ENCODE measurements around the gene ERCC1. TPM values are rescaled to one million over a fixed set of nuclear protein-coding genes. Genes with fewer than 3 reads are reported as not detected.
A peak's percentile ranks its signal among the peaks of the same experiment; 100 is the strongest.

Gene ERCC1
- total and polyA plus RNA-seq, 4 donors: 19.2 to 28.7 (median 22.0) TPM

DNA sequence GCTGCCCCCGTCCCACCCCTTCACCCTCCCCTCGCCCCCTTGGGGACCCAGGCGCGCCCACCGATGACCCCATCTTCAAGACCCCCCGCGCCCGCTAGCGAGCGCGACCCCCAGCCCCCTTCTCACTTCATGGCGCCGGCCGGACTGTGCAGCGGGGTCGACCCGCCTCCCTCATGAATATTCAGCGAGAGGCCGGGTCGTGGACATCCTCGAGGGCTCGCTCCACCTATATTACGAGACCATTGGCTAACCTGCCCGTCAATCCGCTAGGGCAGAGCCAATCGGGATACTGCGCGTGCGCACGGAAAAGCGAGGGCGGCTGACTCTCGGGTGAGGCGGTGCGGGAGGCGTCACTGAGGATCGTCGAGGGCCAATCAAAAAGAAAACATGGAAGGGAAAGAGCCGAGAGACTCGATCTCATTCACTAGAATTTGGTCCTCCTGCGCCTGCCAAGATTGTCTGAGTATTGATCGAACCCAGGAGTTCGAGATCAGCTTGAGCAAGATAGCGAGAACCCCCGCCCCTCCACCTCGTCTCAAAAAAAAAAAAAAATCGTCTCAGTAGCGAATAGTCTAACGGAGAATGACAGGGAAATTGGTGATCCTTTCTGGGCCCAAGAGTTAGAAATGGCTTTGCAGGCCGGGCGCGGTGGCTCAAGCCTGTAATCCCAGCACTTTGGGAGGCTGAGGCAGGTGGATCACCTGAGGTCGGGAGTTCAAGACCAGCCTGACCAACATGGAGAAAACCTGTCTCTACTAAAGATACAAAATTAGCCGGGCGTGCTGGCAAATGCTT, 53.1 kb downstream of the ERCC1 start, which contains the start of gene ERCC2:
TSS of gene ERCC2 (minus strand) at position 164 of the 795 bp plus-strand sequence. CDS start at position 131, 33 bp downstream.
- Histone ChIP-seq H3K9me3 (ENCODE audit: control insufficient read depth in 4 of 4, low read length in 3 of 4) (no peaks in the 10 kb centered on the region), H3K36me3 (ENCODE audit: control insufficient read depth in 4 of 4, insufficient read depth in 3 of 4, low read depth in 1 of 4, low read length in 3 of 4) (no peaks in the 10 kb centered on the region), H3K4me1 (ENCODE audit: control insufficient read depth in 4 of 4, insufficient read depth in 4 of 4, low read length in 3 of 4) (peaks cover 0 to 8% (median 5%) of the 10 kb centered on the region in 4 donors), H3K27me3 (ENCODE audit: control insufficient read depth in 4 of 4, insufficient read depth in 4 of 4, low read length in 3 of 4) (no peaks in the 10 kb centered on the region), H3K27ac (ENCODE audit: low read depth in 1 of 2, low read length in 2 of 2) (peak within 1 kb of the TSS; percentile 40 to 48), H3K4me3 (ENCODE audit: low read depth in 1 of 3, low read length in 3 of 3) (peak within 1 kb of the TSS; percentile 83 to 93 (median 87)), H3K9ac (ENCODE audit: low read depth in 1 of 2, low read length in 2 of 2) (peak within 1 kb of the TSS in 1 of 2 donors; percentile 29)
- DNase-seq (ENCODE audit: low spot score): peak; percentile 100
- WGBS: 5% methylated on average over 55 of the region's 55 CpGs
- TF ChIP-seq RXRA (IDR thresholded peaks at IDR 0.05) (peak; percentile 18 to 48), HNF4G (IDR thresholded peaks at IDR 0.05) (no peak), HNF4A (conservative IDR thresholded peaks at IDR 0.05) (peak in 1 of 2 donors; percentile 53), JUND (IDR thresholded peaks at IDR 0.05) (peak in 1 of 2 donors; percentile 13), YY1 (IDR thresholded peaks at IDR 0.05) (peak; percentile 95), SP1 (IDR thresholded peaks at IDR 0.05) (peak; percentile 98), GABPA (IDR thresholded peaks at IDR 0.05 in 1 of 2, conservative IDR thresholded peaks at IDR 0.05 in 1 of 2) (peak in 1 of 2 donors; percentile 40)
- TF ChIP-seq, protein P1, sequence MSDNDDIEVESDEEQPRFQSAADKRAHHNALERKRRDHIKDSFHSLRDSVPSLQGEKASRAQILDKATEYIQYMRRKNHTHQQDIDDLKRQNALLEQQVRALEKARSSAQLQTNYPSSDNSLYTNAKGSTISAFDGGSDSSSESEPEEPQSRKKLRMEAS (IDR thresholded peaks at IDR 0.05): no peak

- Histone ChIP-seq H3K4me3 (ENCODE audit: low read depth in 1 of 3, low read length in 3 of 3) (no peak overlapping the region), H3K9ac (ENCODE audit: low read depth in 1 of 2, low read length in 2 of 2) (no peak overlapping the region), H3K4me1 (ENCODE audit: control insufficient read depth in 4 of 4, insufficient read depth in 4 of 4, low read length in 3 of 4) (peaks cover 0 to 8% (median 5%) of the 10 kb centered on the region in 4 donors), H3K27me3 (ENCODE audit: control insufficient read depth in 4 of 4, insufficient read depth in 4 of 4, low read length in 3 of 4) (no peaks in the 10 kb centered on the region), H3K36me3 (ENCODE audit: control insufficient read depth in 4 of 4, insufficient read depth in 3 of 4, low read depth in 1 of 4, low read length in 3 of 4) (peaks cover 0 to under 1% (median 0%) of the 10 kb centered on the region in 4 donors), H3K27ac (ENCODE audit: low read depth in 1 of 2, low read length in 2 of 2) (no peak overlapping the region), H3K9me3 (ENCODE audit: control insufficient read depth in 4 of 4, low read length in 3 of 4) (no peaks in the 10 kb centered on the region)
- WGBS: 93% methylated on average over 11 of the region's 11 CpGs
- peak; percentile 30 for DNase-seq (ENCODE audit: low spot score)
- TF ChIP-seq REST (IDR thresholded peaks at IDR 0.05) (no peak), HNF4A (conservative IDR thresholded peaks at IDR 0.05) (no peak), TAF1 (conservative IDR thresholded peaks at IDR 0.05) (no peak), SP1 (IDR thresholded peaks at IDR 0.05) (no peak), ATF3 (IDR thresholded peaks at IDR 0.05) (no peak), FOXA2 (IDR thresholded peaks at IDR 0.05) (no peak), RAD21 (IDR thresholded peaks at IDR 0.05) (no peak), GABPA (IDR thresholded peaks at IDR 0.05 in 1 of 2, conservative IDR thresholded peaks at IDR 0.05 in 1 of 2) (no peak), RXRA (IDR thresholded peaks at IDR 0.05) (no peak), FOXA1 (IDR thresholded peaks at IDR 0.05) (no peak), HNF4G (IDR thresholded peaks at IDR 0.05) (no peak), ZBTB33 (IDR thresholded peaks at IDR 0.05) (no peak), EGR1 (IDR thresholded peaks at IDR 0.05; ENCODE audit: low read depth in 2 of 2) (no peak), NR2F2 (IDR thresholded peaks at IDR 0.05) (no peak), JUND (IDR thresholded peaks at IDR 0.05) (no peak)
- TF ChIP-seq, protein P2, sequence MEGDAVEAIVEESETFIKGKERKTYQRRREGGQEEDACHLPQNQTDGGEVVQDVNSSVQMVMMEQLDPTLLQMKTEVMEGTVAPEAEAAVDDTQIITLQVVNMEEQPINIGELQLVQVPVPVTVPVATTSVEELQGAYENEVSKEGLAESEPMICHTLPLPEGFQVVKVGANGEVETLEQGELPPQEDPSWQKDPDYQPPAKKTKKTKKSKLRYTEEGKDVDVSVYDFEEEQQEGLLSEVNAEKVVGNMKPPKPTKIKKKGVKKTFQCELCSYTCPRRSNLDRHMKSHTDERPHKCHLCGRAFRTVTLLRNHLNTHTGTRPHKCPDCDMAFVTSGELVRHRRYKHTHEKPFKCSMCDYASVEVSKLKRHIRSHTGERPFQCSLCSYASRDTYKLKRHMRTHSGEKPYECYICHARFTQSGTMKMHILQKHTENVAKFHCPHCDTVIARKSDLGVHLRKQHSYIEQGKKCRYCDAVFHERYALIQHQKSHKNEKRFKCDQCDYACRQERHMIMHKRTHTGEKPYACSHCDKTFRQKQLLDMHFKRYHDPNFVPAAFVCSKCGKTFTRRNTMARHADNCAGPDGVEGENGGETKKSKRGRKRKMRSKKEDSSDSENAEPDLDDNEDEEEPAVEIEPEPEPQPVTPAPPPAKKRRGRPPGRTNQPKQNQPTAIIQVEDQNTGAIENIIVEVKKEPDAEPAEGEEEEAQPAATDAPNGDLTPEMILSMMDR (IDR thresholded peaks at IDR 0.05; ENCODE audit: low read depth, low read length, missing input control): no peak
- TF ChIP-seq, protein P1 (IDR thresholded peaks at IDR 0.05): no peak
These were observed 54.9 kb downstream of the ERCC1 start for GRCh38 chr19:45368737-45369340.
